HepG2 (cell line): ENCODE results near the gene STBD1. TPM values are rescaled to one million over a fixed set of nuclear protein-coding genes. Genes with fewer than 3 reads are reported as not detected.
A peak's percentile ranks its signal among the peaks of the same experiment; 100 is the strongest.

ENCODE experiments used
- DDIT3 ChIP-seq: sonication (generic); formaldehyde crosslinking; IDR thresholded peaks from 2 replicates; pipeline ENCODE4 v1.4.0; 2020; ENCODE audit warnings: mild to moderate bottlenecking, missing genetic modification reagents
- FOSL1 ChIP-seq: sonication (generic); formaldehyde crosslinking; IDR thresholded peaks from 2 replicates; pipeline ENCODE4 v1.9.0; 2021; ENCODE audit warnings: missing genetic modification reagents, borderline replicate concordance
- FOXJ3 ChIP-seq: sonication (generic); formaldehyde crosslinking; IDR thresholded peaks from 2 replicates; pipeline ENCODE4 v1.4.0; 2020; ENCODE audit warnings: missing genetic modification reagents, mild to moderate bottlenecking, borderline replicate concordance
- GPBP1L1 ChIP-seq: sonication (generic); formaldehyde crosslinking; IDR thresholded peaks from 2 replicates; pipeline ENCODE4 v1.5.0; 2020; ENCODE audit warnings: mild to moderate bottlenecking, missing genetic modification reagents
- HOMEZ ChIP-seq: IDR thresholded peaks from 2 replicates; pipeline ENCODE4 v1.6.1; 2016; ENCODE audit warnings: low read depth
- SALL1 ChIP-seq: sonication (generic); formaldehyde crosslinking; IDR thresholded peaks from 2 replicates; pipeline ENCODE4 v1.8.0; 2022; ENCODE audit warnings: mild to moderate bottlenecking, missing genetic modification reagents
- ZNF407 ChIP-seq: sonication (generic); formaldehyde crosslinking; IDR thresholded peaks from one replicate; pipeline ENCODE4 v1.5.1; 2020; ENCODE audit warnings: mild to moderate bottlenecking, missing genetic modification reagents; ENCODE audit errors: not compliant biosample characterization
- ZNF609 ChIP-seq: sonication (generic); formaldehyde crosslinking; IDR thresholded peaks from 2 replicates; pipeline ENCODE4 v1.4.0; 2020; ENCODE audit warnings: mild to moderate bottlenecking, missing genetic modification reagents, borderline replicate concordance
- ZNF644 ChIP-seq: IDR thresholded peaks from 2 replicates; pipeline ENCODE4 v1.6.1; 2016; ENCODE audit warnings: low read depth
- polyA plus RNA-seq, 8 experiments: library from polyadenylated mRNA; depleted of rRNA in 3 of 8; stranded (reverse) in 7 of 8; unstranded in 1 of 8; fragments of >200 nt; fragmentation: Illumina TruSeq in 4 of 8; extraction: Trizol in 4 of 8; gene quantifications; 2 replicates each; pipeline versions ENCODE4 v1.2.1 to v1.2.3, GENCODE V29; 2011 to 2016; ENCODE audit warnings: low read depth in 4 of 8, missing spikeins in 1 of 8, mixed read lengths in 1 of 8; ENCODE audit not compliant: insufficient read depth in 1 of 8
- total RNA-seq, 5 experiments: library from RNA; depleted of rRNA; stranded (reverse); fragments of >200 nt; fragmentation: Illumina TruSeq; extraction: Trizol; gene quantifications; 2 replicates each; pipeline ENCODE4 v1.2.3, GENCODE V29; 2016; ENCODE audit warnings: low read depth in 1 of 5

Gene STBD1
- total and polyA plus RNA-seq, 2 of the 13 experiments (the other 11 are each of a cell fraction or from before 2014, with no cell fraction given): 2.8 to 4.3 TPM

- TF ChIP-seq ZNF407 (CRISPR knock-in tag): no peak
- TF ChIP-seq FOXJ3: peak; percentile 38; the same call in 1 of the 2 replicates
- TF ChIP-seq ZNF609: no peak
- TF ChIP-seq HOMEZ (CRISPR knock-in tag): peak; percentile 53; the same call in 1 of the 2 replicates
- 0 out of 2 replicates have a peak, but pooled peaks have one; percentile 36 for TF ChIP-seq ZNF644
- TF ChIP-seq SALL1: peak; percentile 61; the same call in 1 of the 2 replicates
- no peak for TF ChIP-seq GPBP1L1 (CRISPR knock-in tag)
- TF ChIP-seq DDIT3 (CRISPR knock-in tag): no peak
- TF ChIP-seq FOSL1 (CRISPR knock-in tag): no peak
These were observed 30.9 kb upstream of the STBD1 start (continued) for GRCh38 chr4:76275486-76276124.
